GM19455 (cell line): ENCODE data around the gene TGFBR3L.
"Not testable (repeated sequence)": the region's sequence is repeated elsewhere in the genome, so short reads cannot be mapped to it uniquely, and the experiment has no call there.

Experiments
- ATAC-seq: cut with Tn5 transposase; IDR thresholded peaks from one replicate; pipeline ENCODE4 v1.9.1; 2021; ENCODE audit not compliant: unreplicated experiment

The TGFBR3L gene

GRCh38 chr19:7879111-7879807, 35.4 kb upstream of the TGFBR3L start:
- no peak for ATAC-seq

GRCh38 chr19:7879836-7880235, 34.8 kb upstream of the TGFBR3L start:
- ATAC-seq, result no peak

- ATAC-seq, result no peak
These were observed 32.7 kb upstream of the TGFBR3L start for GRCh38 chr19:7881910-7882309.

GRCh38 chr19:7883105-7883504, 31.5 kb upstream of the TGFBR3L start:
- ATAC-seq, result no peak

GRCh38 chr19:7883796-7884570, 30.6 kb upstream of the TGFBR3L start:
- ATAC-seq, result no peak

GRCh38 chr19:7885818-7886217, 28.8 kb upstream of the TGFBR3L start:
- ATAC-seq, result no peak

- no peak for ATAC-seq
These were observed 27.1 kb upstream of the TGFBR3L start for GRCh38 chr19:7887408-7888144.

GRCh38 chr19:7888145-7888825, 26.3 kb upstream of the TGFBR3L start, which contains the start of gene LRRC8E:
LRRC8E (plus strand) TSS chr19:7888510; CDS start chr19:7895604, 7,094 bp downstream.
- ATAC-seq, result no peak

GRCh38 chr19:7888826-7889217, 25.8 kb upstream of the TGFBR3L start:
- ATAC-seq, result no peak

GRCh38 chr19:7893362-7894101, 21.1 kb upstream of the TGFBR3L start:
- not testable (repeated sequence) for ATAC-seq

GRCh38 chr19:7894612-7895309, 19.9 kb upstream of the TGFBR3L start:
- ATAC-seq, result no peak

GRCh38 chr19:7895565-7895964, 19.1 kb upstream of the TGFBR3L start:
- ATAC-seq, result no peak

- ATAC-seq, result no peak
These were observed 17.3 kb upstream of the TGFBR3L start for GRCh38 chr19:7897292-7897691.

GRCh38 chr19:7898967-7899366, 15.7 kb upstream of the TGFBR3L start:
- no peak for ATAC-seq

- no peak for ATAC-seq
These were observed 14.8 kb upstream of the TGFBR3L start for GRCh38 chr19:7899751-7900378.

GRCh38 chr19:7900401-7900870, 14.2 kb upstream of the TGFBR3L start:
- no peak for ATAC-seq

GRCh38 chr19:7900931-7901330, 13.7 kb upstream of the TGFBR3L start:
- no peak for ATAC-seq

- ATAC-seq, result no peak
These were observed 13.3 kb upstream of the TGFBR3L start for GRCh38 chr19:7901337-7901736.

- ATAC-seq, result no peak
These were observed 11.8 kb upstream of the TGFBR3L start for GRCh38 chr19:7902796-7903243.
